Mesodermal cell (in vitro differentiated cells): Measurements from ENCODE around the gene TUBB1.
A peak's percentile ranks its signal among the peaks of the same experiment; 100 is the strongest.
"Not testable (repeated sequence)": the region's sequence is repeated elsewhere in the genome, so short reads cannot be mapped to it uniquely, and the experiment has no call there.

Experiments
- H3K27ac ChIP-seq: 2 replicates; pipeline ENCODE4 v1.7.0; 2013; ENCODE audit warnings: mild to moderate bottlenecking, low read depth, low read length, moderate library complexity; ENCODE audit not compliant: severe bottlenecking
- H3K36me3 ChIP-seq: 2 replicates; pipeline ENCODE4 v1.7.1; 2013; ENCODE audit warnings: mild to moderate bottlenecking, low read length, moderate library complexity; ENCODE audit not compliant: control insufficient read depth, insufficient read depth
- H3K4me1 ChIP-seq: one replicate; pipeline ENCODE4 v1.7.1; 2013; ENCODE audit warnings: mild to moderate bottlenecking, low read length; ENCODE audit not compliant: insufficient read depth, control insufficient read depth, poor library complexity, severe bottlenecking
- H3K4me3 ChIP-seq: 2 replicates; pipeline ENCODE4 v1.7.0; 2013; ENCODE audit warnings: low read length, control low read depth, mild to moderate bottlenecking; ENCODE audit not compliant: insufficient read depth, poor library complexity, severe bottlenecking; ENCODE audit errors: extremely low read depth
- H3K9me3 ChIP-seq: 2 replicates; pipeline ENCODE4 v1.7.1; 2013; ENCODE audit warnings: mild to moderate bottlenecking, low read length, moderate library complexity; ENCODE audit not compliant: control insufficient read depth
- WGBS, 2 experiments: methylation state at CpG; one replicate each; pipeline ENCODE4 v1.1.5; 2013; ENCODE audit warnings: missing lambda C conversion rate in 2 of 2; ENCODE audit not compliant: insufficient coverage in 2 of 2; 5-methylcytosine and 5-hydroxymethylcytosine counted together

Gene TUBB1

DNA sequence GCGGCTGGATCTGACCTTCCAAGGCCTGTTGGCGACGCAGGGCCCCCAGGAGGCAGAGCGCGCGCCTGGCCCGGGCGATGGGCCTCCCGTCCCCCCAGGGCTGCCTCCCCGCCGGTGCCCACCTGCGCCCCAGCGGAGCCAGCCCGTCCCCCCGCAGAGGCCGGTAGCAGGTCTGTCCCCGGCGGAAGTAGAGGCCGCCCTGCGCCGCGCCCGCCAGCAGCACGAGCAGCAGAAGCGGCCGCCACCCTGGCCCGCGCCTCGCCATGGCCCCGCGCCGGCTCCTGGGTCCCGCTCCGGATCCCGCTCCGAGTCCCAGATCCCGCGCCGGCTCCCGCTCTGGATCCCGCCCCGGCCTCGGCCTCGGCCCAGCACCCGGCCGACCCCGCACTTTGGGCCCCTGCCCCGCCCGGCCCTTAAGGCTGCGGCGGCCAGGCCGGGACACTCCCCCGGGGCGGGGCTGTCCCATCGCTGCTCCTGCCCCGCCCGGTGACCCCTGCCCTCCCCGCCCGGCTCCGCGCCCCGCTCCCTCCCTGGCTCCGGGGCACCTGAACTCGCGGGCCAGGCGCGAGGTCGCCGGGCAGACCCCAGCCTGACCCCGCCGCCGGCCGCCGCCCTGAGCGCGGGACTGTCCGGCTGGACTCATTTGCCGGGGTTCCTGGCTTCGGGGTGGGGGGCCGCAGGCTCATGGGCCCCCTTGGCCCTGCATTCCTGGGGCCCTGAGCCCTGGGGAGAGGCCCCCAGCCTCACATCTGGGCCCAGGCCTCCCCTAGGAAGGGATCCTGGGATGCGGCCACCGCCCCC is 12.2 kb upstream of the TUBB1 start, which contains the start of gene CTSZ:
CTSZ (minus strand) TSS at position 391 of the 801 bp plus-strand sequence; CDS start at position 265, 126 bp downstream.
- no peak within 1 kb of the TSS for H3K27ac ChIP-seq

GRCh38 chr20:59007665-59008511 is 11.3 kb upstream of the TUBB1 start:
- Histone ChIP-seq H3K4me1 (peaks cover 27% of the 10 kb centered on the region), H3K36me3 (peaks cover 9% of the 10 kb centered on the region), H3K27ac (no peak overlapping the region), H3K4me3 (no peak overlapping the region), H3K9me3 (no peaks in the 10 kb centered on the region)
- WGBS, 2 experiments, result 89 to 90% methylated on average over 22 to 24 of the region's 24 CpGs

More for the DNA sequence above, 12.2 kb upstream of the TUBB1 start, which contains the start of gene CTSZ:
- Histone ChIP-seq H3K36me3 (peaks cover 11% of the 10 kb centered on the region), H3K9me3 (no peaks in the 10 kb centered on the region), H3K4me3 (peak within 1 kb of the TSS; percentile 50), H3K4me1 (peaks cover 27% of the 10 kb centered on the region)
- WGBS, 2 experiments, result 2 to 10% methylated on average over 54 to 78 of the region's 82 CpGs

GRCh38 chr20:59008715-59009336 is 10.4 kb upstream of the TUBB1 start:
- Histone ChIP-seq H3K4me1 (peaks cover 27% of the 10 kb centered on the region), H3K9me3 (no peaks in the 10 kb centered on the region), H3K27ac (no peak overlapping the region), H3K36me3 (peaks cover 5% of the 10 kb centered on the region), H3K4me3 (no peak overlapping the region)
- 84 to 88% methylated on average over 5 to 6 of the region's 8 CpGs for WGBS, 2 experiments

DNA sequence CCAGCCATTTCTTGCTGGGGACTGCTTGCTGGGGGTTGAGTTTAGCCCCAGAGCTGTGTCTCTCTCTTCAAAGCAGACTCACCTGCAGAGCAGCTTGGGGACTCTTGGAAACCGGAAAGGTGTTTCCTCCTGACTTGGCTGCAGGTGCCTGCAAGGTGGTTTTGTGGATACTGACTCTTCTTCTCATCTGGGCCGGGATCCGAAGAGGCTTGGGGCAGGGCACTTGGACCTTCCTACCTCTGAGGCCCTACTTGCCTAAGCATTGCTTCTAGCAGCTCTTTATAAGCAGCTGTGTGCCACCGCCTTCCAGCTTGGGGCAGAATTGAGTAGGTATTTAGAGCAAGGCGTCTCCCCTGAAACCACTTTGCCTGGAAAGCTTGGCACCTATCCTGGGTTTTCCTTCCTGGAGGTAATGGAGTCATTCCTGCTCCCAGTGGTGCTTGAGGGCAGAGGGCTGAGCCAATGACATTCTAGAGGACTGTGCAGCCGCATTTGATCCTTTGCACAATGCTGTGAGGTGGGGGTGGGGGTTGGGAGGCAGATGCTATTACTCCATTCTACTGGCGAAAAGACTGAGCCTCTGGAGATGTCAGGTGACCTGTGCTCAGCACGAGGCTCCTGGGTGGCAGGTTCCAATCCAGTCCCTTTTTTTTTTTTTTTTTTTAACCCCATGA is 8.8 kb upstream of the TUBB1 start:
- no peaks in the 10 kb centered on the region for H3K9me3 ChIP-seq
- peak overlapping the region; percentile 93 for H3K27ac ChIP-seq
- H3K4me3 ChIP-seq, result no peak overlapping the region
- H3K4me1 ChIP-seq, result peaks cover 36% of the 10 kb centered on the region
- H3K36me3 ChIP-seq, result no peaks in the 10 kb centered on the region
- WGBS, 2 experiments, result 78 to 87% methylated on average over 5 of the region's 8 CpGs

DNA sequence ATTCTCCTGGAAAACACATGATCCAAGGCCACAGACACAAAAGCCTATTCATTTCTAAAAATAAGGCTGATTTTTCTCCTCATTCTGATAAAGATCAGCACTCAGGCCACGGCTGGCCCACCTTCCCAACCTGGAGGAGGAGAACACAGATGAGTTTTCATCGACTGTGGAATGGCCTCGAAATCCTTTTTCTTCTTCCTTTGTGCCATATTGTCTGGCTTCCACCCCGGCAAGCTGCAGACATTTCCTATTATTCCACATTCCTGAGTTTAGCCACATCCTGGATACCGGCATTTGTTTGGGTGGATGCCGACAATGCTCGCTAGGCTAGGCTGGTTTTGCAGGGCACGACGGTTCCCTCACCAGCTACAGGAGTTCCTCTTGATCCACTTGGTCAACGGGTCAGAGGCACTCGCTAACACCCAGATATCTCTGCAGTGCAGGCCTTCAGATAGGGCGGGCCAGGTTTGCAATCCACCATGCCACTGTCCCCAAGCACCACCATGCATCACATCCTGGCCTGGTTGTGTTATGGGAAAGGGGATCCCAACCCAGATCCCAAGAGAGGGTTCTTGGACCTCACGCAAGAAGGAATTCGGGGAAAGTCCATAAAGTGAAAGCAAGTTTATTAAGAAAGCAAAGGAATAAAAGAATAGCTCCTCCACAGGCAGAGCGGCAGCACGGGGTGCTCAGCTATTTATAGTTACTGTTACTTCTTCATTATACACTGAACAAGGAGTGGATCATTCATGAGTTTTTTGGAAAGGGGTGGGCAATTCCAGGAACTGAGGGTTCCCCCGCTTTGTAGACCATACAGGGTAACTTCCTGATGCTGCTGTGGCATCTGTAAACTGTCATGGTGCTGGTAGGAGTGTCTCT is 8.0 kb upstream of the TUBB1 start:
- H3K36me3 ChIP-seq, result no peaks in the 10 kb centered on the region
- H3K27ac ChIP-seq, result peak overlapping the region; percentile 93
- no peaks in the 10 kb centered on the region for H3K9me3 ChIP-seq
- H3K4me1 ChIP-seq, result peaks cover 29% of the 10 kb centered on the region
- H3K4me3 ChIP-seq, result no peak overlapping the region
- WGBS, 2 experiments, result 69 to 82% methylated on average over 12 of the region's 17 CpGs

DNA sequence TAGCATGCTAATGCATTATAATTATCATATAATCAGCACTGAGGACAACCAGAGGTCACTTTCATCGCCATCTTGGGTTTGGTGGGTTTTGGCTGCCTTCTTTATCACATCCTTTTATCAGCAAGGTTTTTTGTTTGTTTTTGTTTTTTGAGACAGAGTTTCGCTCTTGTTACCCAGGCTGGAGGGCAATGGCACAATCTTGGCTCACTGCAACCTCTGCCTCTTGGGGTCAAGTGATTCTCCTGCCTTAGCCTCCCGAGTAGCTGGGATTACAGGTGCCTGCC is 7.4 kb upstream of the TUBB1 start:
- 72 to 85% methylated on average over 2 of the region's 3 CpGs for WGBS, 2 experiments
- Histone ChIP-seq H3K4me1 (peaks cover 25% of the 10 kb centered on the region), H3K27ac (peak overlapping the region; percentile 93)
- H3K36me3 ChIP-seq, H3K9me3 ChIP-seq, H3K4me3 ChIP-seq: not testable (repeated sequence)

DNA sequence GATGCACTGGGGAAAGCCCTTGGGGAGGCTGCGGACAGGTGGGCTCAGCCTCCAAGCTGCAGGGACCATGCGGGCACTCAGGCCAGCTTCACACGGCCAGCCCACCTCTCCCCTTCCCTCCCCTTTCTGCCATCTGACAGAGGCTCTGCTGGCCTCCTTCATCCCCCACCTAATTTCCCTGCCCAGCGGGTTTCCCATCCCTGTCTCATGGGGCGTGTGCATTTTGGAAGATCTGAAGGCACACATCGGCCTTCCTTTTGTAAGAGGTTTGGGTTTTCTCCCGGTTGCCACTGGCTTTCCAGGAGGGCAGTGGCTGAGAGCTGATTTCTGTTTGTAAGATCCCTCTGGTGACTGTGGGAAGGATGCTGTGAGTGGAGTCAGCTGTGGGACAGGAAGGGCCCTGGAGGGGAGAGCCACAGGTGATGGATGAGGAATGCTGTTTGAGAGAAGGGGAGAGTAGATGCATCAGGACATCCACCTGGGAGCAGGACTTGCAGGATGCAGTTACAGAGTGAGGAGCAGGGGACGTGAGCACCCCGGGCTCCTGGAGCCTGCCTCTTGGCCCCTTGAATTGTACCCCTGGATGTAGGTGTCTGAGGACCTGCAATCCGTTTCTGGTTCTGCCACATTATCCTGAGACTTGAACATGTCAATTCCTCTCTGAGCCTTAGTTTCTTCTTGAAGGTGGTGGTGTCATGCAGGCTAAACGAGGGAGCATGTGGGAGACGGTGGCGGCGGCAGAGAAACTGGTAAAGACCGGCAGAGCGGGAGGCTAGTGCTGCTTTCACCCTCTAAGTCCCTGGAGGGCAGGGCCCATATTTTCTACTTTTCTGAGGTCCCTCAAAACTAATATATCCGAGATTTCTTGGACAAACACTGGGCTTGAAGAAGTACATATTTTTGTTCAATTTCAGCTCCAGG is 5.9 kb upstream of the TUBB1 start:
- Histone ChIP-seq H3K9me3 (no peaks in the 10 kb centered on the region), H3K27ac (no peak overlapping the region), H3K4me1 (peaks cover 25% of the 10 kb centered on the region), H3K4me3 (no peak overlapping the region), H3K36me3 (peaks cover 6% of the 10 kb centered on the region)
- 86 to 88% methylated on average over 15 to 16 of the region's 17 CpGs for WGBS, 2 experiments

- Histone ChIP-seq H3K4me3 (no peak overlapping the region), H3K9me3 (no peaks in the 10 kb centered on the region), H3K36me3 (peaks cover 6% of the 10 kb centered on the region), H3K27ac (no peak overlapping the region), H3K4me1 (peaks cover 25% of the 10 kb centered on the region)
- 93 to 99% methylated on average over 9 of the region's 13 CpGs for WGBS, 2 experiments
These were observed 5.1 kb upstream of the TUBB1 start for GRCh38 chr20:59013959-59014608.
